HEK293 (cell line): ENCODE measurements around the gene EXOC3L2.

Experiments used
- CTCF ChIA-PET: fragments of 350-600 bp; formaldehyde crosslinking; extraction: SDS; loops from one replicate; lab custom pipeline; 2021; ENCODE audit warnings: antibody characterized with exemption; lab: Yijun Ruan, JAX
- POLR2A ChIA-PET: fragments of 300-600 bp; formaldehyde crosslinking; extraction: SDS; loops from one replicate; lab custom pipeline; 2020; ENCODE audit warnings: antibody characterized with exemption, inconsistent platforms; lab: Yijun Ruan, JAX
- H3K27ac ChIP-seq: fragments of 200-500 bp; sonication (Bioruptor generic); 2 replicates; pipeline ENCODE4 v1.5.1; 2014; ENCODE audit warnings: low read depth, low read length, control low read depth, inconsistent platforms; ENCODE audit errors: extremely low read depth
- H3K36me3 ChIP-seq, 2 experiments: fragments of 200-500 bp in 1 of 2; sonication (Bioruptor generic) in 1 of 2; 1 replicate in 1 of 2; 2 replicates in 1 of 2; pipeline ENCODE4 v1.5.1; 2014 to 2017; ENCODE audit warnings: inconsistent platforms in 2 of 2, low read length in 2 of 2; ENCODE audit not compliant: control insufficient read depth in 2 of 2, insufficient read depth in 1 of 2
- H3K4me1 ChIP-seq: fragments of 200-500 bp; sonication (Bioruptor generic); 2 replicates; pipeline ENCODE4 v1.5.1; 2014; ENCODE audit warnings: mild to moderate bottlenecking, low read length, inconsistent platforms; ENCODE audit not compliant: control insufficient read depth, insufficient read depth
- H3K4me3 ChIP-seq: 2 replicates; pipeline ENCODE4 v1.5.1; 2011; ENCODE audit warnings: low read depth, mild to moderate bottlenecking, control low read depth, low read length, moderate library complexity
- H3K9me3 ChIP-seq: fragments of 200-500 bp; sonication (Bioruptor generic); 2 replicates; pipeline ENCODE4 v1.5.1; 2014; ENCODE audit warnings: low read depth, low read length, inconsistent platforms; ENCODE audit not compliant: control insufficient read depth, insufficient read depth
- AEBP2 ChIP-seq: fragments of 450-650 bp; formaldehyde crosslinking; IDR thresholded peaks from 2 replicates; pipeline ENCODE4 v1.5.1; 2016; ENCODE audit warnings: missing biosample characterization, missing genetic modification characterization, borderline replicate concordance
- EGR2 ChIP-seq: fragments of 450-650 bp; formaldehyde crosslinking; IDR thresholded peaks from 2 replicates; pipeline ENCODE4 v1.5.1; 2016; ENCODE audit warnings: low read depth, missing biosample characterization, missing genetic modification characterization
- HIC1 ChIP-seq: fragments of 450-650 bp; formaldehyde crosslinking; IDR thresholded peaks from 2 replicates; pipeline ENCODE4 v1.5.1; 2016; ENCODE audit warnings: missing biosample characterization, missing genetic modification characterization
- HOXA7 ChIP-seq: sonication (generic); formaldehyde crosslinking; IDR thresholded peaks from 2 replicates; pipeline ENCODE4 v1.8.1; 2022; ENCODE audit warnings: missing genetic modification reagents, borderline replicate concordance
- INSM2 ChIP-seq: fragments of 450-650 bp; formaldehyde crosslinking; IDR thresholded peaks from 2 replicates; pipeline ENCODE4 v1.5.1; 2016; ENCODE audit warnings: missing biosample characterization, missing genetic modification characterization
- KLF9 ChIP-seq: fragments of 450-650 bp; formaldehyde crosslinking; IDR thresholded peaks from 2 replicates; pipeline ENCODE4 v1.5.1; 2016; ENCODE audit warnings: missing biosample characterization, missing genetic modification characterization, low read depth
- SCRT1 ChIP-seq: fragments of 450-650 bp; formaldehyde crosslinking; IDR thresholded peaks from 2 replicates; pipeline ENCODE4 v1.5.1; 2016; ENCODE audit warnings: missing biosample characterization, missing genetic modification characterization, borderline replicate concordance
- ZBTB11 ChIP-seq: fragments of 450-650 bp; formaldehyde crosslinking; conservative IDR thresholded peaks from 2 replicates; pipeline ENCODE4 v1.5.1; 2016; ENCODE audit warnings: low read depth, missing biosample characterization, missing genetic modification characterization
- ZEB2 ChIP-seq: fragments of 450-650 bp; formaldehyde crosslinking; IDR thresholded peaks from 2 replicates; pipeline ENCODE4 v1.5.1; 2016; ENCODE audit warnings: missing biosample characterization, missing genetic modification characterization
- ZFHX2 ChIP-seq: fragments of 450-650 bp; formaldehyde crosslinking; conservative IDR thresholded peaks from 2 replicates; pipeline ENCODE4 v1.5.1; 2016; ENCODE audit warnings: missing biosample characterization, missing genetic modification characterization
- ZFP41 ChIP-seq: fragments of 450-650 bp; formaldehyde crosslinking; IDR thresholded peaks from 2 replicates; pipeline ENCODE4 v1.5.1; 2016; ENCODE audit warnings: missing biosample characterization, missing genetic modification characterization, borderline replicate concordance
- ZNF169 ChIP-seq: fragments of 450-650 bp; formaldehyde crosslinking; IDR thresholded peaks from 2 replicates; pipeline ENCODE4 v1.5.1; 2016; ENCODE audit warnings: missing biosample characterization, missing genetic modification characterization
- ZNF184 ChIP-seq: fragments of 450-650 bp; IDR thresholded peaks from 2 replicates; pipeline ENCODE4 v1.5.1; 2018; ENCODE audit warnings: missing biosample characterization, mild to moderate bottlenecking, missing genetic modification characterization
- ZNF2 ChIP-seq: fragments of 450-650 bp; formaldehyde crosslinking; IDR thresholded peaks from 2 replicates; pipeline ENCODE4 v1.5.1; 2016; ENCODE audit warnings: missing biosample characterization, missing genetic modification characterization
- ZNF202 ChIP-seq: fragments of 450-650 bp; formaldehyde crosslinking; IDR thresholded peaks from 2 replicates; pipeline ENCODE4 v1.5.1; 2016; ENCODE audit warnings: missing biosample characterization, missing genetic modification characterization, borderline replicate concordance
- ZNF394 ChIP-seq: fragments of 450-650 bp; formaldehyde crosslinking; IDR thresholded peaks from 2 replicates; pipeline ENCODE4 v1.5.1; 2016; ENCODE audit warnings: missing biosample characterization, missing genetic modification characterization, mild to moderate bottlenecking, moderate library complexity, borderline replicate concordance
- ZNF544 ChIP-seq: fragments of 450-650 bp; formaldehyde crosslinking; IDR thresholded peaks from 2 replicates; pipeline ENCODE4 v1.5.0; 2017; ENCODE audit warnings: missing biosample characterization, missing genetic modification characterization
- ZNF654 ChIP-seq: fragments of 450-650 bp; formaldehyde crosslinking; IDR thresholded peaks from 2 replicates; pipeline ENCODE4 v1.5.1; 2016; ENCODE audit warnings: low read depth, missing biosample characterization, missing genetic modification characterization

Gene EXOC3L2

GRCh38 chr19:45267296-45267695 is 22.1 kb upstream of the EXOC3L2 start:
- Histone ChIP-seq H3K4me3 (no peak overlapping the region), H3K27ac (no peak overlapping the region), H3K36me3 (peaks cover 28 to 85% of the 10 kb centered on the region in 2 experiments; a peak in 2 of 3 replicates), H3K9me3 (no peaks in the 10 kb centered on the region), H3K4me1 (no peaks in the 10 kb centered on the region)
- POLR2A ChIA-PET = no interaction called here
- no peak for TF ChIP-seq ZNF654 (tag by site-specific recombination)
- peak; percentile 23; the same call in 1 of the 2 replicates for TF ChIP-seq SCRT1
- CTCF ChIA-PET = interaction anchor here (0.8 to 0.9 kb wide), 2 partner anchors 18 to 136 kb away, joined by 3 to 4 read pairs; no protein-coding TSS in a partner anchor

GRCh38 chr19:45265375-45265774 is 20.2 kb upstream of the EXOC3L2 start:
- TF ChIP-seq HOXA7 = no peak
- TF ChIP-seq ZNF202 (tag by site-specific recombination) = no peak
- peak; percentile 99 for TF ChIP-seq ZEB2 (tag by site-specific recombination)
- no peak for TF ChIP-seq ZNF184 (tag by site-specific recombination)
- TF ChIP-seq ZNF394 (tag by site-specific recombination) = no peak
- TF ChIP-seq ZNF544 (tag by site-specific recombination) = no peak
- CTCF ChIA-PET = no interaction called here
- no peaks in the 10 kb centered on the region for H3K4me1 ChIP-seq
- peaks cover 19 to 72% of the 10 kb centered on the region in 2 experiments for H3K36me3 ChIP-seq
- H3K4me3 ChIP-seq = no peak overlapping the region
- no peak overlapping the region for H3K27ac ChIP-seq
- no peaks in the 10 kb centered on the region for H3K9me3 ChIP-seq
- POLR2A ChIA-PET = no interaction called here

GRCh38 chr19:45264781-45265317 is 19.6 kb upstream of the EXOC3L2 start:
- Histone ChIP-seq H3K27ac (no peak overlapping the region), H3K36me3 (peaks cover 23 to 67% of the 10 kb centered on the region in 2 experiments), H3K4me1 (no peaks in the 10 kb centered on the region), H3K4me3 (no peak overlapping the region), H3K9me3 (no peaks in the 10 kb centered on the region)
- no peak for TF ChIP-seq AEBP2 (tag by site-specific recombination)
- peak; percentile 82 for TF ChIP-seq HIC1 (tag by site-specific recombination)
- TF ChIP-seq EGR2 = peak; percentile 71; the same call in 1 of the 2 replicates
- TF ChIP-seq ZFHX2 = peak; percentile 77
- ChIA-PET CTCF (interaction anchor here (1.2 kb wide), 1 partner anchor 15 kb away, joined by 4 read pairs; no protein-coding TSS in a partner anchor), POLR2A (no interaction called here)

GRCh38 chr19:45263013-45263412 is 17.8 kb upstream of the EXOC3L2 start:
- ChIA-PET POLR2A (interaction anchor here (0.7 to 0.9 kb wide), 2 partner anchors 12 to 44 kb away, joined by 3 read pairs; no protein-coding TSS in a partner anchor), CTCF (no interaction called here)
- peaks cover 25 to 60% of the 10 kb centered on the region in 2 experiments for H3K36me3 ChIP-seq
- no peak for TF ChIP-seq ZFP41 (tag by site-specific recombination)
- TF ChIP-seq ZNF2 (tag by site-specific recombination) = no peak
- no peak for TF ChIP-seq ZBTB11 (tag by site-specific recombination)
- no peak for TF ChIP-seq INSM2 (tag by site-specific recombination)
- no peak for TF ChIP-seq KLF9 (tag by site-specific recombination)
- no peak for TF ChIP-seq ZNF169 (tag by site-specific recombination)

More at GRCh38 chr19:45263013-45263412, 17.8 kb upstream of the EXOC3L2 start:
- Histone ChIP-seq H3K27ac (no peak overlapping the region), H3K4me1 (no peaks in the 10 kb centered on the region), H3K4me3 (no peak overlapping the region), H3K9me3 (no peaks in the 10 kb centered on the region)
